ENCODE measurements around the gene FCHO2.

Gene FCHO2

DNA sequence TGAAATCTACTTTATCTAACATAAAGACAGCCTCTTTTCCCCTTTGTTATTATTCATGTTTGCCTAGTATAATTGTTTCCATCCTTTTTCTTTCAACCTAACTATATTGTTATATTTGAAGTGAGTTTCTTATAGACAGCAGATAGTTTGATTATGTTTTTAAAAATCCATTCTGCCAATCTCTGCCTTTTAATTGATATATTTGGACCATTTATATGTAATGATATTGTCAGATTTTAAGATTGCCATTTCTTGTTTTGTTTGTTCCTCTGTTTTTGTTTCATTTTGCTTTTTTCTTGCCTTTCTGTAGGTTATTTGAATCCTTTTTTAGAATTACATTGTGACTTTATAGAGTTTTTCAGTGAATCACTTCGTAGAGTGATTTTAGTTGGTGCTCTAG is 89.8 kb downstream of the FCHO2 start:
- FAIRE-seq, result no peak
- no peak for TF ChIP-seq CTCF (IDR thresholded peaks at IDR 0.05; ENCODE audit: insufficient read depth, missing control alignments)
- no peak for DNase-seq (ENCODE audit: insufficient read length, low spot score)

- FAIRE-seq (no peak), DNase-seq (ENCODE audit: insufficient read length, low spot score) (no peak)
- no peak for TF ChIP-seq CTCF (IDR thresholded peaks at IDR 0.05; ENCODE audit: insufficient read depth, missing control alignments)
These were observed 105.8 kb downstream of the FCHO2 start for GRCh38 chr5:73061593-73061992.

DNA sequence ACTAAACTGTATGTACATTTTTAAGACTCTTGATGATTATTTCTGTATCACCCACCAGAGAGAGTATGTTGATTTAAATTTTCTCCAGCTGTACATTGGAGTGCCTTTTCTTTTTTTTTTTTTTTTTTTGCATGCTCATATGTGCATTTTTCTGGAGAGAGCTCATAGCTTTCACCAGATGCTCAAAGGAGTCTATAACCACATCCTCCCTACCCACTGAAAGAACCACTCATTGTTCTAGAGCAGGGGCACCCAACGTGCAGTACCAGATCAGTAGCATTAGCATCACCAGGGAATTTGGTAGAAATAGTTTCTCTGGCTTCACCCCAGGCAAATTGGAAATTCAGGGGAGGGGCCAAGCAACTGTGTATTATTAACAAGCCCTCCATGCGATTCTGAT is 110.6 kb downstream of the FCHO2 start:
- TF ChIP-seq CTCF (IDR thresholded peaks at IDR 0.05; ENCODE audit: insufficient read depth, missing control alignments), result no peak
- FAIRE-seq (no peak), DNase-seq (ENCODE audit: insufficient read length, low spot score) (no peak)

GRCh38 chr5:73067213-73067612 is 111.4 kb downstream of the FCHO2 start:
- FAIRE-seq (no peak), DNase-seq (ENCODE audit: insufficient read length, low spot score) (no peak)
- TF ChIP-seq CTCF (IDR thresholded peaks at IDR 0.05; ENCODE audit: insufficient read depth, missing control alignments), result no peak

- FAIRE-seq, result no peak
- TF ChIP-seq CTCF (IDR thresholded peaks at IDR 0.05; ENCODE audit: insufficient read depth, missing control alignments), result no peak
- no peak for DNase-seq (ENCODE audit: insufficient read length, low spot score)
These were observed 125.3 kb downstream of the FCHO2 start for GRCh38 chr5:73081093-73081492.

DNA sequence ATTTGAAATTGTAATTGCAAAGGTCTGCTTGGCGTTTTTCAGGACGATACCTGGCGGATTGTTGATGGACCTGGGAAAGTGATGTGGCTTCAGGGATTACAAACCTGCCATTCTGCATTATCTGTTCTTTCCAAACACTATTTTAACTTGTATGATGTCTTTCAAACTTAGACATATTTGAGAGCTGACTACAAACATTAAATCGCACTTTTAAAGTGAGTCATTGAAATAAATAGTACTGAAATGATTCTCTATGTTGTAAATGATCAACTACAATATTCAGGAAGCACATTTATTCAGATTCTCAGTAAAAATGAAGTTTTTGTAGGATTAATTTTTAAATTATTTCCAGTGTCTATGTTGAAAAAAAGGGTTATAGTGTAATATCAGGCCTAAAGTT is 132.2 kb downstream of the FCHO2 start:
- TF ChIP-seq CTCF (IDR thresholded peaks at IDR 0.05; ENCODE audit: insufficient read depth, missing control alignments), result no peak
- no peak for DNase-seq (ENCODE audit: insufficient read length, low spot score)
- FAIRE-seq, result no peak

- DNase-seq (ENCODE audit: insufficient read length, low spot score) (no peak), FAIRE-seq (no peak)
- no peak for TF ChIP-seq CTCF (IDR thresholded peaks at IDR 0.05; ENCODE audit: insufficient read depth, missing control alignments)
These were observed 138.1 kb downstream of the FCHO2 start for GRCh38 chr5:73093943-73094342.

Measured in D721Med (cell line).